GM21526 (cell line): Measurements from ENCODE around the gene ST3GAL2.
A peak's percentile ranks its signal among the peaks of the same experiment; 100 is the strongest.
"Not testable (repeated sequence)": the region's sequence is repeated elsewhere in the genome, so short reads cannot be mapped to it uniquely, and the experiment has no call there.

ENCODE experiments used
- ATAC-seq: cut with Tn5 transposase; IDR thresholded peaks from one replicate; pipeline ENCODE4 v1.9.1; 2021; ENCODE audit warnings: moderate library complexity; ENCODE audit not compliant: unreplicated experiment, low FRiP score

Gene ST3GAL2

GRCh38 chr16:70468776-70469525 lies 30.1 kb upstream of the ST3GAL2 start:
- ATAC-seq: no peak

- ATAC-seq: no peak
Measured at GRCh38 chr16:70467608-70468007, 28.7 kb upstream of the ST3GAL2 start.

- ATAC-seq: no peak
Measured at GRCh38 chr16:70467113-70467512, 28.2 kb upstream of the ST3GAL2 start.

GRCh38 chr16:70466805-70467076 lies 27.8 kb upstream of the ST3GAL2 start:
- ATAC-seq: no peak

GRCh38 chr16:70465999-70466804 lies 27.3 kb upstream of the ST3GAL2 start:
- no peak for ATAC-seq

GRCh38 chr16:70463235-70463634 lies 24.3 kb upstream of the ST3GAL2 start:
- ATAC-seq: no peak

- no peak for ATAC-seq
Measured at GRCh38 chr16:70460737-70461261, 21.9 kb upstream of the ST3GAL2 start.

- ATAC-seq: no peak
Measured at GRCh38 chr16:70457446-70458166, 18.7 kb upstream of the ST3GAL2 start.

GRCh38 chr16:70455910-70456309 lies 17.0 kb upstream of the ST3GAL2 start:
- no peak for ATAC-seq

GRCh38 chr16:70454222-70455034 lies 15.5 kb upstream of the ST3GAL2 start, which contains the start of gene FCSK:
FCSK (plus strand) TSS chr16:70454595; CDS start chr16:70463191, 8,596 bp downstream.
- ATAC-seq: peak; percentile 76

GRCh38 chr16:70453892-70454221 lies 15.0 kb upstream of the ST3GAL2 start:
- no peak for ATAC-seq

GRCh38 chr16:70453117-70453891 lies 14.4 kb upstream of the ST3GAL2 start:
- no peak for ATAC-seq

- ATAC-seq: not testable (repeated sequence)
Measured at GRCh38 chr16:70451004-70451340, 12.1 kb upstream of the ST3GAL2 start.

- not testable (repeated sequence) for ATAC-seq
Measured at GRCh38 chr16:70450142-70451003, 11.5 kb upstream of the ST3GAL2 start.

- no peak for ATAC-seq
Measured at GRCh38 chr16:70448075-70448474, 9.2 kb upstream of the ST3GAL2 start.

- ATAC-seq: no peak
Measured at GRCh38 chr16:70444249-70445063, 5.6 kb upstream of the ST3GAL2 start.

GRCh38 chr16:70442344-70442743 lies 3.4 kb upstream of the ST3GAL2 start:
- ATAC-seq: no peak

GRCh38 chr16:70441406-70441990 lies 2.6 kb upstream of the ST3GAL2 start:
- no peak for ATAC-seq
